DOHH2 (cell line): ENCODE measurements around the gene AIRE.

Experiments used
- EZH2phosphoT487 ChIP-seq: fragments of 200-600 bp; sonication (generic); IDR thresholded peaks from 2 replicates; pipeline ENCODE4 v1.6.1; 2017; ENCODE audit warnings: borderline replicate concordance, mild to moderate bottlenecking, antibody characterized with exemption, low read length, moderate library complexity, mixed read lengths
- TF ChIP-seq, protein P1 (sequence below): fragments of 200-600 bp; sonication (generic); IDR thresholded peaks from one replicate; pipeline ENCODE4 v1.5.1; 2014; ENCODE audit warnings: antibody characterized with exemption, mild to moderate bottlenecking, low read depth, low read length; ENCODE audit not compliant: poor library complexity, severe bottlenecking

DNA sequence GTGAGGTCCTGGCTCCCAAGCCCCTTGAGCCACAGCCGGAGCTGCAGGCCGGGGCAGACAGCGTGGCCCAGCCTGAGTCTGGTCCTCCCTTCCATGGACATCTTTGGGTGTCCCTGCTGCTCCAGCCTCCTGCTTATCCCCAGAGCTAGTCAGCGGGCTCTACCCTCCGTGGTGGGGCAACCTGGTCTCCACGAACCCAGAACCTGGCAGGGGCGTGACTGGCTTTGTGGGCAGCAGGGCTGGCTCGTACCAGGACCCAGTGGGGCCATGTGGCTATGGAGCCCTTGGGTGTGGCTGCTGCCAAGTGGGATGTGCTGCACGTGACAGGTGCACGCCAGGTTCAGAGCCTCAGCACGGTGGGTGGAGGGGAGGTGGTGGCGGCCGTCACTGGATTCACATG is 35.2 kb downstream of the AIRE start:
- TF ChIP-seq, protein P1, sequence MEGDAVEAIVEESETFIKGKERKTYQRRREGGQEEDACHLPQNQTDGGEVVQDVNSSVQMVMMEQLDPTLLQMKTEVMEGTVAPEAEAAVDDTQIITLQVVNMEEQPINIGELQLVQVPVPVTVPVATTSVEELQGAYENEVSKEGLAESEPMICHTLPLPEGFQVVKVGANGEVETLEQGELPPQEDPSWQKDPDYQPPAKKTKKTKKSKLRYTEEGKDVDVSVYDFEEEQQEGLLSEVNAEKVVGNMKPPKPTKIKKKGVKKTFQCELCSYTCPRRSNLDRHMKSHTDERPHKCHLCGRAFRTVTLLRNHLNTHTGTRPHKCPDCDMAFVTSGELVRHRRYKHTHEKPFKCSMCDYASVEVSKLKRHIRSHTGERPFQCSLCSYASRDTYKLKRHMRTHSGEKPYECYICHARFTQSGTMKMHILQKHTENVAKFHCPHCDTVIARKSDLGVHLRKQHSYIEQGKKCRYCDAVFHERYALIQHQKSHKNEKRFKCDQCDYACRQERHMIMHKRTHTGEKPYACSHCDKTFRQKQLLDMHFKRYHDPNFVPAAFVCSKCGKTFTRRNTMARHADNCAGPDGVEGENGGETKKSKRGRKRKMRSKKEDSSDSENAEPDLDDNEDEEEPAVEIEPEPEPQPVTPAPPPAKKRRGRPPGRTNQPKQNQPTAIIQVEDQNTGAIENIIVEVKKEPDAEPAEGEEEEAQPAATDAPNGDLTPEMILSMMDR: no peak
- TF ChIP-seq EZH2phosphoT487: no peak
